ENCODE results near the gene HOXB9. TPM values are rescaled to one million over a fixed set of nuclear protein-coding genes. Genes with fewer than 3 reads are reported as not detected.

Gene HOXB9
- total and polyA plus RNA-seq, 2 of the 13 experiments (the other 11 are each of a cell fraction or from before 2014, with no cell fraction given), result not detected

GRCh38 chr17:48631693-48632578 lies 5.8 kb upstream of the HOXB9 start:
- H3K27me3 ChIP-seq (ENCODE audit: control insufficient read depth in 1 of 2, insufficient read depth in 2 of 2, low read length in 2 of 2), result peaks cover 33 to 97% of the 10 kb centered on the region in 2 experiments
- no peaks in the 10 kb centered on the region for H4K20me1 ChIP-seq (ENCODE audit: insufficient read depth, low read length)
- H3K9ac ChIP-seq (ENCODE audit: insufficient read depth, low read depth, low read length), result no peak overlapping the region
- FAIRE-seq (no peak), DNase-seq (ENCODE audit: low spot score) (no peak), ATAC-seq (no peak)
- in situ Hi-C loops (cut with HindIII; ENCODE audit: extremely low pct_ligation_motif_present, low pct_unique_long_range_greater_than_20kb) (no loop called here), intact Hi-C loops (cut with micrococcal nuclease; ENCODE audit: unreplicated experiment) (no loop called here)
- H3K4me2 ChIP-seq (ENCODE audit: low read depth, low read length), result no peak overlapping the region
- H3K79me2 ChIP-seq (ENCODE audit: insufficient read depth, low read length), result no peaks in the 10 kb centered on the region
- 6% methylated on average over 7 of the region's 7 CpGs for WGBS (ENCODE audit: low lambda C conversion rate)
- H3K9me3 ChIP-seq (ENCODE audit: low read length), result no peaks in the 10 kb centered on the region
- CTCF ChIA-PET (ENCODE audit: low intra/inter-chr PET ratio, low total read pairs), result no interaction called here
- no peak overlapping the region for H3K27ac ChIP-seq (ENCODE audit: extremely low read length, insufficient read depth, low read length)
- no peak overlapping the region for H3K4me3 ChIP-seq (replicated peaks in 1 of 3; ENCODE audit: insufficient read depth in 1 of 3, low read depth in 2 of 3, low read length in 3 of 3)
- BruUV-seq (replicated peaks), result no TSS peak
- H3K4me1 ChIP-seq (ENCODE audit: insufficient read depth, low read length), result 0 out of 2 replicates have a peak, but pooled peaks cover 4% of the 10 kb centered on the region
- no peaks in the 10 kb centered on the region for H3K36me3 ChIP-seq (replicated peaks in 1 of 2; ENCODE audit: control insufficient read depth in 1 of 2, insufficient read depth in 2 of 2, low read length in 2 of 2)
- POLR2A ChIA-PET, result no interaction called here
- no peak overlapping the region for H2AFZ ChIP-seq (ENCODE audit: low read length)
- TF ChIP-seq MAZ (IDR thresholded peaks at IDR 0.05; ENCODE audit: borderline replicate concordance, low read depth, low read length), result no peak
- no peak for TF ChIP-seq MAZ (CRISPR knock-in tag; IDR thresholded peaks at IDR 0.05; ENCODE audit: low read depth)
- TF ChIP-seq ZNF446 (CRISPR knock-in tag; IDR thresholded peaks at IDR 0.05), result no peak
- TF ChIP-seq ZNF609 (CRISPR knock-in tag; IDR thresholded peaks at IDR 0.05; ENCODE audit: borderline replicate concordance), result no peak
- TF ChIP-seq ZNF761 (CRISPR knock-in tag; conservative IDR thresholded peaks at IDR 0.05), result no peak
- TF ChIP-seq SKI (IDR thresholded peaks at IDR 0.05; ENCODE audit: partially characterized antibody), result no peak
- TF ChIP-seq KDM5A (IDR thresholded peaks at IDR 0.05; ENCODE audit: borderline replicate concordance, low read length), result no peak
- TF ChIP-seq HMGXB3 (CRISPR knock-in tag; IDR thresholded peaks at IDR 0.05; ENCODE audit: borderline replicate concordance), result no peak
- no peak for TF ChIP-seq ZNF605 (CRISPR knock-in tag; IDR thresholded peaks at IDR 0.05)
- no peak for TF ChIP-seq ZNF614 (CRISPR knock-in tag; IDR thresholded peaks at IDR 0.05; ENCODE audit: borderline replicate concordance)
- no peak for TF ChIP-seq ZNF577 (CRISPR knock-in tag; IDR thresholded peaks at IDR 0.05; ENCODE audit: borderline replicate concordance, low read depth)
- TF ChIP-seq ZBTB2 (CRISPR knock-in tag; IDR thresholded peaks at IDR 0.05; ENCODE audit: low read depth), result no peak

All from HepG2 (cell line).